CD4-positive, alpha-beta T cell (primary cell): ENCODE data around the gene AFF3. TPM values are rescaled to one million over a fixed set of nuclear protein-coding genes. Genes with fewer than 3 reads are reported as not detected.

Source experiments
- ATAC-seq: fragments of 200-7000 bp; cut with Tn5 transposase; one replicate; pipeline ENCODE4 v1.10.0; 2022; ENCODE audit warnings: mild to moderate bottlenecking; ENCODE audit not compliant: poor library complexity
- CTCF ChIA-PET: fragments of 350-600 bp; sonication (Branson Sonifier 250); formaldehyde crosslinking; loops from one replicate; lab custom pipeline; 2021; ENCODE audit warnings: antibody characterized with exemption, inconsistent platforms; lab: Charles Lee
- POLR2A ChIA-PET: fragments of 350-600 bp; sonication (Branson Sonifier 250); formaldehyde crosslinking; loops from one replicate; lab custom pipeline; 2021; ENCODE audit warnings: antibody characterized with exemption, inconsistent platforms; lab: Charles Lee
- DNase-seq, 14 experiments: peaks; one replicate each; pipeline ENCODE4 v3.0.0-alpha.2; 2013 to 2020; ENCODE audit warnings: mixed read lengths in 2 of 14
- H3K27ac ChIP-seq, 2 donors: one replicate each; pipeline versions ENCODE4 v1.5.1 to v1.7.0; 2013; ENCODE audit warnings: low read length in 2 of 2, low read depth in 1 of 2, mild to moderate bottlenecking in 1 of 2
- H3K27me3 ChIP-seq, 2 experiments: 1 replicate in 1 of 2; 2 replicates in 1 of 2; pipeline versions ENCODE4 v1.6.1 to v1.7.0; 2013; ENCODE audit warnings: low read length in 2 of 2, control low read depth in 1 of 2, mild to moderate bottlenecking in 1 of 2, moderate library complexity in 1 of 2; ENCODE audit not compliant: insufficient read depth in 2 of 2, control insufficient read depth in 1 of 2
- H3K36me3 ChIP-seq: one replicate; pipeline ENCODE4 v1.6.1; 2013; ENCODE audit warnings: low read length, control low read depth; ENCODE audit not compliant: insufficient read depth
- H3K4me1 ChIP-seq: one replicate; pipeline ENCODE4 v1.6.1; 2013; ENCODE audit warnings: low read length, control low read depth; ENCODE audit not compliant: insufficient read depth
- H3K4me3 ChIP-seq: one replicate; pipeline ENCODE4 v1.5.1; 2013; ENCODE audit warnings: mild to moderate bottlenecking, low read length, moderate library complexity
- H3K9me3 ChIP-seq, 2 experiments: 1 replicate in 1 of 2; 2 replicates in 1 of 2; pipeline versions ENCODE4 v1.6.1 to v1.7.0; 2013; ENCODE audit warnings: low read length in 2 of 2, mild to moderate bottlenecking in 2 of 2, control low read depth in 1 of 2, moderate library complexity in 1 of 2; ENCODE audit not compliant: control insufficient read depth in 1 of 2, insufficient read depth in 1 of 2
- H3K27ac Mint-ChIP-seq: one replicate; pipeline ENCODE4 v1.8.0; 2020; ENCODE audit warnings: mixed read lengths
- H3K27me3 Mint-ChIP-seq: one replicate; pipeline ENCODE4 v1.8.0; 2021; ENCODE audit warnings: mixed read lengths
- H3K36me3 Mint-ChIP-seq: one replicate; pipeline ENCODE4 v1.8.0; 2021; ENCODE audit warnings: low read depth, mixed read lengths
- H3K4me1 Mint-ChIP-seq: one replicate; pipeline ENCODE4 v1.8.0; 2021; ENCODE audit warnings: low read depth, mixed read lengths
- H3K4me3 Mint-ChIP-seq: one replicate; pipeline ENCODE4 v1.8.0; 2020; ENCODE audit warnings: mild to moderate bottlenecking, mixed read lengths
- H3K9me3 Mint-ChIP-seq: one replicate; pipeline ENCODE4 v1.8.0; 2020; ENCODE audit warnings: mixed read lengths
- intact Hi-C, 2 experiments: fragments of 100-400 bp; cut with DNase I in 1 of 2; cut with micrococcal nuclease in 1 of 2; formaldehyde crosslinking; loops; one replicate each; pipeline versions ENCODE4 v1.15.1 to v1.9.0; 2023 to 2025; cut with DNase I, micrococcal nuclease
- total RNA-seq, 174 experiments: library from RNA in 2 of 174; stranded (reverse) in 2 of 174; gene quantifications; one replicate each; pipeline ENCODE4 v1.2.3 and lab custom pipeline; 2021 to 2026
- TF ChIP-seq, protein P1 (sequence below): fragments of 200-600 bp; IDR thresholded peaks from one replicate; pipeline ENCODE4 v1.8.0; 2022; ENCODE audit warnings: antibody characterized with exemption, mild to moderate bottlenecking

The AFF3 gene
- total RNA-seq, 2 experiments from 2014 or later = 15.4 to 15.7 TPM

DNA sequence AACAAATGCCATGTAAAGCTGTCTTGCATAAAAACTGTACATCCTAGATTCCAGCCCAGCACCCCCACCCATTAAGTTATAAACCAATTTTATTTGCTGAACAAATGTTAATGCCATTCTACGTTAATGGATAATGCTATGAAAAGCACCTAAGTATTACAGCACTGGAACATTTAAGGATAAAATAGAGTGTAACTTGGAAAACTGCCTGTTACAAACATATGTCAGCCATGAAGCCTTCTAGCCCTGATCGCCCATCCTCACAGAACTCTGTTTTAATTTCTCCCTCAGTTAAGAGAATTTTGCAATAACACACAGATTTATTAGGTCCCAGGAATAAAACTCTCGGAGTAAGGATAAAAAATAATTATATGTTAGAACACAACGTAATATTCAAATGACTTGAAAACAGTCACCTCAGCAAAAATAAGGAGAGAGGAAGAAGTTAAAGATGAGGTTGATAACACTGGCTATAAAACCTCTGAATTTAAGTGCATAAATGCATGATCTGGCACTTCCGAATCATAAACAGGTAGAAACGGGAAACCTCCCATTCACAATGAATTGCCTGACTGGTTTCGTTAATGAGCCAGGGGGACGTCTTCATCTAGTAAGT, 308.7 kb downstream of the AFF3 start:
- DNase-seq (no peak), ATAC-seq (no peak)
- peaks cover 2% of the 10 kb centered on the region for H3K9me3 Mint-ChIP-seq
- CTCF ChIA-PET = no interaction called here
- H3K4me1 Mint-ChIP-seq = peaks cover 10% of the 10 kb centered on the region
- Histone ChIP-seq H3K27me3 (no peaks in the 10 kb centered on the region), H3K36me3 (no peaks in the 10 kb centered on the region), H3K4me3 (no peak overlapping the region), H3K9me3 (peaks cover 0 to 7% of the 10 kb centered on the region in 2 experiments), H3K27ac (no peak overlapping the region), H3K4me1 (no peaks in the 10 kb centered on the region)
- no peak overlapping the region for H3K27ac Mint-ChIP-seq
- POLR2A ChIA-PET = no interaction called here
- intact Hi-C loops = no loop called here
- no peaks in the 10 kb centered on the region for H3K27me3 Mint-ChIP-seq
- TF ChIP-seq, protein P1, sequence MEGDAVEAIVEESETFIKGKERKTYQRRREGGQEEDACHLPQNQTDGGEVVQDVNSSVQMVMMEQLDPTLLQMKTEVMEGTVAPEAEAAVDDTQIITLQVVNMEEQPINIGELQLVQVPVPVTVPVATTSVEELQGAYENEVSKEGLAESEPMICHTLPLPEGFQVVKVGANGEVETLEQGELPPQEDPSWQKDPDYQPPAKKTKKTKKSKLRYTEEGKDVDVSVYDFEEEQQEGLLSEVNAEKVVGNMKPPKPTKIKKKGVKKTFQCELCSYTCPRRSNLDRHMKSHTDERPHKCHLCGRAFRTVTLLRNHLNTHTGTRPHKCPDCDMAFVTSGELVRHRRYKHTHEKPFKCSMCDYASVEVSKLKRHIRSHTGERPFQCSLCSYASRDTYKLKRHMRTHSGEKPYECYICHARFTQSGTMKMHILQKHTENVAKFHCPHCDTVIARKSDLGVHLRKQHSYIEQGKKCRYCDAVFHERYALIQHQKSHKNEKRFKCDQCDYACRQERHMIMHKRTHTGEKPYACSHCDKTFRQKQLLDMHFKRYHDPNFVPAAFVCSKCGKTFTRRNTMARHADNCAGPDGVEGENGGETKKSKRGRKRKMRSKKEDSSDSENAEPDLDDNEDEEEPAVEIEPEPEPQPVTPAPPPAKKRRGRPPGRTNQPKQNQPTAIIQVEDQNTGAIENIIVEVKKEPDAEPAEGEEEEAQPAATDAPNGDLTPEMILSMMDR = no peak
- peaks cover 25% of the 10 kb centered on the region for H3K36me3 Mint-ChIP-seq
- no peak overlapping the region for H3K4me3 Mint-ChIP-seq

DNA sequence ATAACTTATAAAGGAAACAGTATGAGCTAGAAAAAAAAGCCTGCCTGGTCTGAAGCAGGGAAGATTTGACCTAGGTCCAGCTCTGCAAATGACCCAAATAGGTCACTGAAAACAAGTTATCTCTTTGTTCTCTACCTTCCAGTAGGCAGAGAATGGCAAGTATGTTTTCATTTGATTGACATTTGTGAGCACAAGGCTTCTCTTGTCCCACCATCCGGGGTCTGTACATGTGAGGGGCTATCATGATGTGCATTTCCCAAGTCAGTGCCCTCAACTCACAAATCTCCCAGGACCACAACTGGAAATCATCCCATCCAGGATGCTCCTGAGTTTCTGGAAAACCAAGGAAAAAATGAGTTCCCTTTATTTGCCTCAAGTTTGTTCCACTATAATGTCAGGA, 309.5 kb downstream of the AFF3 start:
- no peak overlapping the region for H3K27ac Mint-ChIP-seq
- Histone ChIP-seq H3K36me3 (no peaks in the 10 kb centered on the region), H3K27ac (no peak overlapping the region), H3K4me3 (no peak overlapping the region), H3K4me1 (no peaks in the 10 kb centered on the region), H3K9me3 (peaks cover 0 to 7% of the 10 kb centered on the region in 2 experiments), H3K27me3 (no peaks in the 10 kb centered on the region)
- CTCF ChIA-PET = no interaction called here
- no peaks in the 10 kb centered on the region for H3K27me3 Mint-ChIP-seq
- TF ChIP-seq, protein P1 = no peak
- POLR2A ChIA-PET = no interaction called here
- DNase-seq = no peak
- no peak overlapping the region for H3K4me3 Mint-ChIP-seq
- H3K4me1 Mint-ChIP-seq = peaks cover 7% of the 10 kb centered on the region
- intact Hi-C loops = no loop called here
- no peak for ATAC-seq
- peaks cover 25% of the 10 kb centered on the region for H3K36me3 Mint-ChIP-seq
- peaks cover 2% of the 10 kb centered on the region for H3K9me3 Mint-ChIP-seq

DNA sequence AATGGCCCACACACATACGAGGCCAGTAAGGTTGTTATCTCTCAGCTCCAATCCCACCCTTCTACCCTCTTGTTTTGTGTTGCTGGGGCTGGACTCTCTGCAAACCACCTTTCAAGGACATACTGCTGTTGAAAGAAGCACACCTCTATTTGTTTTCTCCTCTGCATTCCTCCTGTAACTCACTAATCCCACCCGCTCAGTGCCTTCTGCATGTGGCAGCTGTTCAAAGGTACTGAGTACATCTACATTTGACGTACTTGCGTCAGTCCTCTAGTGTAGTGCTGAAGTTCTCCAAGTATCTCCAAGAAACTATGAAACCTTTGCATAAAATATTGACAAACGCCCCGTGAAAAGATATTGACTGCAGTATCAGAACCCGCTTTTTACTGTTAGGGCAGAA, 310.6 kb downstream of the AFF3 start:
- Mint-ChIP-seq H3K4me1 (peaks cover 14% of the 10 kb centered on the region), H3K27ac (no peak overlapping the region), H3K36me3 (peaks cover 25% of the 10 kb centered on the region), H3K4me3 (no peak overlapping the region), H3K9me3 (peaks cover 2% of the 10 kb centered on the region), H3K27me3 (no peaks in the 10 kb centered on the region)
- Histone ChIP-seq H3K4me1 (no peaks in the 10 kb centered on the region), H3K36me3 (no peaks in the 10 kb centered on the region), H3K9me3 (peaks cover 0 to 7% of the 10 kb centered on the region in 2 experiments), H3K27ac (no peak overlapping the region), H3K27me3 (no peaks in the 10 kb centered on the region), H3K4me3 (no peak overlapping the region)
- DNase-seq (no peak), ATAC-seq (no peak)
- TF ChIP-seq, protein P1 = no peak
- POLR2A ChIA-PET = no interaction called here
- CTCF ChIA-PET = no interaction called here
- intact Hi-C loops = no loop called here
